Measurements from ENCODE around the gene VWA5B1.

DNA sequence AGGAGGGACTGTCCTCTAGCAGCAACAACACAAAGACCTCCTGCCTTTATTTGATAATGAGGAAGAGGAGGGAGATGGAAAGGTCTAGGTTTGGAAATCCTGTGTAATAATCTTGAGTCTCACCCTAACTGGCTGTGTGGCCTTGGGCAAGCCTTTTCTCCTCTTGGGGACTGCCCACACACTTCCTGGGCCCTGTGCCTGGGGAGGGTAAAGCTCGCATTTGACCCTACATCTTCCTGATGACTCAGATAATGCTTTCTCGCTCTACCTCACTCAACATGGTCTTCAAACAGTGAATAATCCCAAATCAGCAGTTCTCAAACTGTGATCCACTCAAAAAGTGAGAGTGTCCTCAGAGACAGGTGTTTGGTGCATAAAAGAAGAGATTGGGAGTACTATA lies 81.2 kb downstream of the VWA5B1 start:
- TF ChIP-seq CTCF (IDR thresholded peaks at IDR 0.05) (no peak), EP300 (IDR thresholded peaks at IDR 0.05) (no peak), POLR2A (IDR thresholded peaks at IDR 0.05) (no peak)

Data from stomach (tissue), 4 donors.